GM23338 (cell line): ENCODE measurements around the gene SRD5A3. TPM values are rescaled to one million over a fixed set of nuclear protein-coding genes. Genes with fewer than 3 reads are reported as not detected.

Experiments used
- ATAC-seq: fragments of 200-7000 bp; cut with Tn5 transposase; 3 replicates; pipeline ENCODE4 v1.9.1; 2020
- DNase-seq: peaks from one replicate; pipeline ENCODE4 v3.0.0-alpha.2; 2015; ENCODE audit warnings: low spot score
- H2AFZ ChIP-seq: fragments of 200-600 bp; sonication (generic); 2 replicates; pipeline ENCODE4 v1.8.0; 2016; ENCODE audit warnings: antibody characterized with exemption, mild to moderate bottlenecking, moderate library complexity
- H3F3A ChIP-seq: fragments of 200-600 bp; sonication (generic); replicated peaks from 2 replicates; pipeline ENCODE4 v1.8.0; 2017; ENCODE audit warnings: antibody characterized with exemption, mixed run types, low read depth
- H3K27ac ChIP-seq: fragments of 200-600 bp; sonication (generic); 2 replicates; pipeline ENCODE4 v1.6.1; 2016; ENCODE audit warnings: low read depth
- H3K27me3 ChIP-seq: fragments of 200-600 bp; sonication (generic); 2 replicates; pipeline ENCODE4 v1.8.0; 2016; ENCODE audit warnings: mild to moderate bottlenecking, mixed run types, moderate library complexity; ENCODE audit not compliant: insufficient read depth
- H3K36me3 ChIP-seq: fragments of 200-600 bp; sonication (generic); 2 replicates; pipeline ENCODE4 v1.8.0; 2016; ENCODE audit warnings: mild to moderate bottlenecking; ENCODE audit not compliant: insufficient read depth
- H3K4me1 ChIP-seq: fragments of 200-600 bp; sonication (generic); 2 replicates; pipeline ENCODE4 v1.8.0; 2016; ENCODE audit warnings: mild to moderate bottlenecking, moderate library complexity; ENCODE audit not compliant: insufficient read depth
- H3K4me2 ChIP-seq: fragments of 200-600 bp; sonication (generic); 2 replicates; pipeline ENCODE4 v1.7.1; 2017; ENCODE audit warnings: mixed run types
- H3K4me3 ChIP-seq: fragments of 200-600 bp; sonication (generic); 2 replicates; pipeline ENCODE4 v1.6.1; 2016; ENCODE audit warnings: mixed run types
- H3K79me2 ChIP-seq: fragments of 200-600 bp; sonication (generic); replicated peaks from 2 replicates; pipeline ENCODE4 v1.8.0; 2017; ENCODE audit warnings: mild to moderate bottlenecking; ENCODE audit not compliant: insufficient read depth
- H3K9me2 ChIP-seq: fragments of 200-600 bp; sonication (generic); 2 replicates; pipeline ENCODE4 v1.8.0; 2017; ENCODE audit not compliant: insufficient read depth
- H4K20me1 ChIP-seq: fragments of 200-600 bp; sonication (generic); replicated peaks from 2 replicates; pipeline ENCODE4 v1.8.0; 2017; ENCODE audit warnings: mild to moderate bottlenecking; ENCODE audit not compliant: insufficient read depth
- H3K27ac Mint-ChIP-seq: 2 replicates; pipeline ENCODE4 v1.8.0; 2020; ENCODE audit warnings: inconsistent platforms, mild to moderate bottlenecking, moderate library complexity, mixed read lengths
- H3K27me3 Mint-ChIP-seq: 3 replicates; pipeline ENCODE4 v1.8.0; 2022; ENCODE audit warnings: low read depth, mild to moderate bottlenecking, moderate library complexity, mixed read lengths, inconsistent platforms; ENCODE audit not compliant: insufficient read depth, poor library complexity
- H3K36me3 Mint-ChIP-seq: 3 replicates; pipeline ENCODE4 v1.8.0; 2021; ENCODE audit warnings: low read depth, mild to moderate bottlenecking, inconsistent platforms, moderate library complexity, mixed read lengths
- H3K4me1 Mint-ChIP-seq: 3 replicates; pipeline ENCODE4 v1.8.0; 2020; ENCODE audit warnings: mild to moderate bottlenecking, inconsistent platforms, mixed read lengths
- H3K4me3 Mint-ChIP-seq: 3 replicates; pipeline ENCODE4 v1.8.0; 2021; ENCODE audit warnings: moderate library complexity, mild to moderate bottlenecking, inconsistent platforms, mixed read lengths
- H3K9me3 Mint-ChIP-seq: 3 replicates; pipeline ENCODE4 v1.8.0; 2020; ENCODE audit warnings: moderate library complexity, mild to moderate bottlenecking, inconsistent platforms, mixed read lengths
- CREB1 ChIP-seq: fragments of 250-450 bp; sonication (Bioruptor Pico); IDR thresholded peaks from 2 replicates; pipeline ENCODE4 v1.5.0; 2020; ENCODE audit warnings: low read depth, mild to moderate bottlenecking, moderate library complexity
- CTCF ChIP-seq, 2 experiments: fragments of 200-600 bp in 1 of 2; sonication (generic) in 1 of 2; conservative IDR thresholded peaks; 2 replicates each; pipeline versions ENCODE4 v1.5.1 to v1.6.1; 2016 to 2017; ENCODE audit warnings: antibody characterized with exemption in 2 of 2, low read depth in 2 of 2, mild to moderate bottlenecking in 2 of 2, moderate library complexity in 1 of 2
- ETS1 ChIP-seq: IDR thresholded peaks from 2 replicates; pipeline ENCODE4 v1.6.1; 2016; ENCODE audit warnings: antibody characterized with exemption
- EZH2 ChIP-seq: fragments of 200-600 bp; sonication (generic); IDR thresholded peaks from one replicate; pipeline ENCODE4 v1.8.0; 2017; ENCODE audit warnings: antibody characterized with exemption, mild to moderate bottlenecking, low read depth; ENCODE audit not compliant: unreplicated experiment
- EZH2phosphoT487 ChIP-seq: fragments of 200-600 bp; sonication (generic); IDR thresholded peaks from one replicate; pipeline ENCODE4 v1.8.1; 2018; ENCODE audit warnings: antibody characterized with exemption; ENCODE audit not compliant: unreplicated experiment
- JUNB ChIP-seq: IDR thresholded peaks from one replicate; pipeline ENCODE4 v1.6.1; 2016; ENCODE audit warnings: antibody characterized with exemption; ENCODE audit not compliant: unreplicated experiment
- NANOG ChIP-seq: IDR thresholded peaks from 2 replicates; pipeline ENCODE4 v1.6.1; 2016; ENCODE audit warnings: antibody characterized with exemption, borderline replicate concordance
- POLR2AphosphoS5 ChIP-seq: IDR thresholded peaks from 2 replicates; pipeline ENCODE4 v1.6.1; 2016; ENCODE audit warnings: antibody characterized with exemption, low read depth
- REST ChIP-seq: IDR thresholded peaks from one replicate; pipeline ENCODE4 v1.6.1; 2018; ENCODE audit warnings: antibody characterized with exemption; ENCODE audit not compliant: unreplicated experiment
- STAT1 ChIP-seq: IDR thresholded peaks from one replicate; pipeline ENCODE4 v1.6.1; 2016; ENCODE audit warnings: antibody characterized with exemption; ENCODE audit not compliant: unreplicated experiment
- ZNF114 ChIP-seq: fragments of 250-450 bp; sonication (Bioruptor Pico); IDR thresholded peaks from 2 replicates; pipeline ENCODE4 v1.5.0; 2020; ENCODE audit warnings: mild to moderate bottlenecking, moderate library complexity
- ZNF331 ChIP-seq: fragments of 250-450 bp; sonication (Bioruptor Pico); IDR thresholded peaks from 2 replicates; pipeline ENCODE4 v1.5.0; 2020; ENCODE audit warnings: low read depth, mild to moderate bottlenecking, moderate library complexity
- ZNF462 ChIP-seq: fragments of 250-450 bp; sonication (Bioruptor Pico); IDR thresholded peaks from 2 replicates; pipeline ENCODE4 v1.5.0; 2020; ENCODE audit warnings: mild to moderate bottlenecking, moderate library complexity
- polyA plus RNA-seq: library from polyadenylated mRNA; unstranded; fragments of >200 nt; fragmentation: Nextera tagmentation; extraction: Ambion mirVana; gene quantifications from 2 replicates; pipeline ENCODE4 v1.2.1, GENCODE V29; 2016
- total RNA-seq: library from RNA; depleted of rRNA; stranded (reverse); fragments of >200 nt; shearing (Covaris generic); gene quantifications from 2 replicates; pipeline ENCODE4 v1.2.3, GENCODE V29; 2014

SRD5A3 gene
- total and polyA plus RNA-seq, 2 experiments from 2014 or later: 23.0 to 49.9 TPM

GRCh38 chr4:55382488-55383003 lies 36.5 kb downstream of the SRD5A3 start:
- peaks cover 2% of the 10 kb centered on the region for H3K27me3 Mint-ChIP-seq
- no peak overlapping the region for H3K4me3 Mint-ChIP-seq
- no peaks in the 10 kb centered on the region for H4K20me1 ChIP-seq
- H2AFZ ChIP-seq: no peak overlapping the region
- H3K4me3 ChIP-seq: no peak overlapping the region
- H3K36me3 ChIP-seq: no peaks in the 10 kb centered on the region
- no peaks in the 10 kb centered on the region for H3K9me2 ChIP-seq
- no peak for DNase-seq
- no peak overlapping the region for H3K4me2 ChIP-seq
- no peak for ATAC-seq
- H3K27ac ChIP-seq: no peak overlapping the region
- peaks cover 15% of the 10 kb centered on the region for H3K4me1 Mint-ChIP-seq
- TF ChIP-seq ETS1: no peak
- no peak for TF ChIP-seq EZH2phosphoT487
- no peak for TF ChIP-seq ZNF462 (CRISPR knock-in tag)
- no peak for TF ChIP-seq CREB1
- TF ChIP-seq POLR2AphosphoS5: no peak
- TF ChIP-seq ZNF331: no peak
- no peak for TF ChIP-seq EZH2
- TF ChIP-seq CTCF (conservative IDR thresholded peaks at IDR 0.05; ENCODE audit: low read depth in 2 of 2): no peak
- no peak for TF ChIP-seq JUNB
- TF ChIP-seq REST: no peak
- TF ChIP-seq STAT1: no peak
- TF ChIP-seq ZNF114 (CRISPR knock-in tag): no peak
- no peak for TF ChIP-seq NANOG
- H3K9me3 Mint-ChIP-seq: no peaks in the 10 kb centered on the region
- H3K27ac Mint-ChIP-seq: no peak overlapping the region
- H3K79me2 ChIP-seq: no peaks in the 10 kb centered on the region
- no peaks in the 10 kb centered on the region for H3K36me3 Mint-ChIP-seq
- no peaks in the 10 kb centered on the region for H3F3A ChIP-seq
- H3K27me3 ChIP-seq: no peaks in the 10 kb centered on the region
- no peaks in the 10 kb centered on the region for H3K4me1 ChIP-seq
